Activated naive CD8-positive, alpha-beta T cell (primary cell): ENCODE data around the gene NARF.

Experiments
- H3K27ac Mint-ChIP-seq: one replicate; pipeline ENCODE4 v1.8.0; 2021; ENCODE audit warnings: mixed read lengths
- H3K27me3 Mint-ChIP-seq: one replicate; pipeline ENCODE4 v1.8.0; 2021; ENCODE audit warnings: mixed read lengths
- H3K36me3 Mint-ChIP-seq: one replicate; pipeline ENCODE4 v1.8.0; 2021; ENCODE audit warnings: mixed read lengths
- H3K4me1 Mint-ChIP-seq: one replicate; pipeline ENCODE4 v1.8.0; 2021; ENCODE audit warnings: low read depth, mixed read lengths
- H3K4me3 Mint-ChIP-seq: one replicate; pipeline ENCODE4 v1.8.0; 2021; ENCODE audit warnings: mild to moderate bottlenecking, mixed read lengths
- H3K9me3 Mint-ChIP-seq: one replicate; pipeline ENCODE4 v1.8.0; 2021; ENCODE audit warnings: low read depth, mixed read lengths

Gene NARF

GRCh38 chr17:82439829-82440365 lies 18.6 kb upstream of the NARF start:
- Mint-ChIP-seq H3K4me3 (no peak overlapping the region), H3K4me1 (peaks cover 1% of the 10 kb centered on the region), H3K27ac (no peak overlapping the region), H3K9me3 (no peaks in the 10 kb centered on the region), H3K36me3 (no peaks in the 10 kb centered on the region), H3K27me3 (no peaks in the 10 kb centered on the region)

DNA sequence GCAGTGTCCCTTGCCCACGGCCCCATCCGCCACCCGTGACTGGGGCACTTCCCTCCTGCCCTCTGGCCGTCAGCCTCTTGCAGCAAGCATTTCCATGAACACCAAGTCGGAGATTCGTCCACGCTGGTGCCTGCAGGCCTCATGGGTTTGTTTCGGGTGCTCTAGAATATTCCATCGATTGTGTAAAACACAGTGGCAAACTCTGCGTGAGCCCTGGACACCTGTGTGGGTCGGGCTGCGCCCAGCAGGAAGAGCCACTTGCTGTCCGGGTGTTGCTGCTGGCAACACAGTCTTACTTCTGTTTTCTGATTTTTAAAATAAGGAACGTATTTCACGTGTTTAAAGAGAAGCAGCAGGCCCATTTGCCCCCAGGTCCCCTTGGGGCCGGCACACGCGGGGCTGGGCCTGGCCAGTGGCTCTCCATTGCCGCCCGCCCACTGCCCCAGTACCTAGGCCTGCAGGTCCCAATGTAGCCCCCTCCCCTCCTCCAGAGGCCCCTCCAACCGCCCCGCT lies 18.0 kb upstream of the NARF start:
- Mint-ChIP-seq H3K27ac (no peak overlapping the region), H3K4me3 (no peak overlapping the region), H3K36me3 (no peaks in the 10 kb centered on the region), H3K9me3 (no peaks in the 10 kb centered on the region), H3K27me3 (no peaks in the 10 kb centered on the region), H3K4me1 (peaks cover 1% of the 10 kb centered on the region)

- no peak overlapping the region for H3K4me3 Mint-ChIP-seq
These were observed 17.4 kb upstream of the NARF start for GRCh38 chr17:82440991-82441627.

GRCh38 chr17:82441691-82442487 lies 16.7 kb upstream of the NARF start:
- Mint-ChIP-seq H3K27ac (no peak overlapping the region), H3K27me3 (no peaks in the 10 kb centered on the region), H3K4me3 (no peak overlapping the region), H3K36me3 (no peaks in the 10 kb centered on the region), H3K9me3 (no peaks in the 10 kb centered on the region), H3K4me1 (peaks cover 1% of the 10 kb centered on the region)

More at GRCh38 chr17:82440991-82441627, 17.4 kb upstream of the NARF start:
- Mint-ChIP-seq H3K36me3 (no peaks in the 10 kb centered on the region), H3K27ac (no peak overlapping the region), H3K27me3 (no peaks in the 10 kb centered on the region), H3K4me1 (peaks cover 1% of the 10 kb centered on the region), H3K9me3 (no peaks in the 10 kb centered on the region)

- H3K9me3 Mint-ChIP-seq, result no peaks in the 10 kb centered on the region
These were observed 15.7 kb upstream of the NARF start for GRCh38 chr17:82442643-82443464.

GRCh38 chr17:82443465-82444283 lies 14.9 kb upstream of the NARF start:
- H3K27me3 Mint-ChIP-seq, result no peaks in the 10 kb centered on the region
- no peak overlapping the region for H3K27ac Mint-ChIP-seq
- no peaks in the 10 kb centered on the region for H3K36me3 Mint-ChIP-seq
- peaks cover 4% of the 10 kb centered on the region for H3K4me1 Mint-ChIP-seq
- no peaks in the 10 kb centered on the region for H3K9me3 Mint-ChIP-seq
- no peak overlapping the region for H3K4me3 Mint-ChIP-seq

More at GRCh38 chr17:82442643-82443464, 15.7 kb upstream of the NARF start:
- H3K4me3 Mint-ChIP-seq, result no peak overlapping the region
- H3K27me3 Mint-ChIP-seq, result no peaks in the 10 kb centered on the region
- peaks cover 4% of the 10 kb centered on the region for H3K4me1 Mint-ChIP-seq
- no peak overlapping the region for H3K27ac Mint-ChIP-seq
- no peaks in the 10 kb centered on the region for H3K36me3 Mint-ChIP-seq

- no peaks in the 10 kb centered on the region for H3K9me3 Mint-ChIP-seq
- H3K27me3 Mint-ChIP-seq, result no peaks in the 10 kb centered on the region
- H3K4me1 Mint-ChIP-seq, result peaks cover 7% of the 10 kb centered on the region
- no peak overlapping the region for H3K27ac Mint-ChIP-seq
- H3K36me3 Mint-ChIP-seq, result no peaks in the 10 kb centered on the region
- no peak overlapping the region for H3K4me3 Mint-ChIP-seq
These were observed 14.2 kb upstream of the NARF start for GRCh38 chr17:82444284-82444893.

DNA sequence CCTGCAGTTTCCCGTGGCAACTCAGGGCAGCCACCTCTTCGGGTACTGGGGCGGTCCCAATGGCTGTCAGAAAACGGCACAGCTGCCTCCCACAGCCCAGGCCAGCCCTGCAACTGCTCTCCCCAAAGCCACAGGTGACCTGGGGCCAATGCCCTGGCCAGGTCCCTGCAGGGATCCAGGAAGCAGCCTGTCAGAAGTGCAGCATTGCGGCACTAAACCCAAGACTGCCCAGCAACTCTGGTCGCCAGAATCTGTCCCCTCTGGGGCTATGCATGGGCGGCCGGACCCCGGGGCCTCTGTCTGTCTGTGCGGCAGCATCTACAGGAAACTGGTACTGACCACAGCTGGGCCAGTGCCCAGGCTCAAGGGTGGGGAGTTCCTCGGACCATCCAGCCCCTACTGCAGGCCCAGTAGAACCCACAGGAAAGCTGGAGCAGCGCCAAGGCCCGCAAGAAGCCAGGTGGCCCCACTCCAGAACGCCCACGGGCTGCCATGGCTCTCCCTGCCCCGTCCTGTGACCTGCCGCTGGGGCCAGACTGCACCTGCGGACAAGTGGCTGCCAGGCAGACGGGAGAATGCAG lies 13.5 kb upstream of the NARF start:
- Mint-ChIP-seq H3K27me3 (no peaks in the 10 kb centered on the region), H3K9me3 (no peaks in the 10 kb centered on the region), H3K36me3 (no peaks in the 10 kb centered on the region), H3K27ac (no peak overlapping the region), H3K4me3 (no peak overlapping the region), H3K4me1 (peaks cover 12% of the 10 kb centered on the region)

DNA sequence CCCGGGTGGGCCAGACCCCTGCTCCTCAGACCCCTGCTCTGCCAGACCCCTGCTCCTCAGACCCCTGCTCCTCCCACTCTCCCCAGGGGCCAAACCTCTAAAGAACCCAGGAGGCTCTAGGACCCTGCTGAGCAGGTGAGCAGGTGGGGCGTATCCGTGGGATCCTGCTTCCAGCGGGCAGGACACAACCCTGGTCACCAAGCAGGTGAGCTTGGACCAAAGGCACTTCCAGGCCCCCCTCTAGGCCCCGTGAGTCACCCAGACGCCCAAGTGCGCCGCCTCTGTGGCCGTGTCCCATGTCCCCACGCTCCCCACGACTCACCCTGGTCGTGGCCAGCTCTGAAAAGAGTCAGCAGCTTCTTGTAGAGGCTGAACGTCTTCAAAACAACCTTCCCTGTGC lies 13.0 kb upstream of the NARF start:
- Mint-ChIP-seq H3K4me3 (no peak overlapping the region), H3K27me3 (no peaks in the 10 kb centered on the region), H3K36me3 (no peaks in the 10 kb centered on the region), H3K4me1 (peaks cover 10% of the 10 kb centered on the region), H3K9me3 (no peaks in the 10 kb centered on the region), H3K27ac (no peak overlapping the region)

GRCh38 chr17:82446124-82446523 lies 12.4 kb upstream of the NARF start:
- H3K27me3 Mint-ChIP-seq, result no peaks in the 10 kb centered on the region
- no peak overlapping the region for H3K4me3 Mint-ChIP-seq
- no peaks in the 10 kb centered on the region for H3K9me3 Mint-ChIP-seq
- no peak overlapping the region for H3K27ac Mint-ChIP-seq
- H3K36me3 Mint-ChIP-seq, result no peaks in the 10 kb centered on the region
- H3K4me1 Mint-ChIP-seq, result peaks cover 14% of the 10 kb centered on the region

GRCh38 chr17:82446649-82447048 lies 11.9 kb upstream of the NARF start:
- H3K9me3 Mint-ChIP-seq, result no peaks in the 10 kb centered on the region
- no peaks in the 10 kb centered on the region for H3K27me3 Mint-ChIP-seq
- H3K36me3 Mint-ChIP-seq, result no peaks in the 10 kb centered on the region
- peaks cover 19% of the 10 kb centered on the region for H3K4me1 Mint-ChIP-seq
- no peak overlapping the region for H3K27ac Mint-ChIP-seq
- no peak overlapping the region for H3K4me3 Mint-ChIP-seq

GRCh38 chr17:82447876-82448275 lies 10.7 kb upstream of the NARF start:
- H3K36me3 Mint-ChIP-seq, result no peaks in the 10 kb centered on the region
- H3K27ac Mint-ChIP-seq, result peak overlapping the region; percentile 34
- H3K27me3 Mint-ChIP-seq, result no peaks in the 10 kb centered on the region
- peak overlapping the region; percentile 61 for H3K4me3 Mint-ChIP-seq
- peaks cover 25% of the 10 kb centered on the region for H3K4me1 Mint-ChIP-seq
- H3K9me3 Mint-ChIP-seq, result no peaks in the 10 kb centered on the region

GRCh38 chr17:82449131-82449882 lies 9.2 kb upstream of the NARF start:
- Mint-ChIP-seq H3K27ac (peak overlapping the region; percentile 95), H3K36me3 (no peaks in the 10 kb centered on the region), H3K9me3 (no peaks in the 10 kb centered on the region)

More at GRCh38 chr17:82449131-82449882, 9.2 kb upstream of the NARF start:
- peaks cover 25% of the 10 kb centered on the region for H3K4me1 Mint-ChIP-seq
- H3K27me3 Mint-ChIP-seq, result no peaks in the 10 kb centered on the region
- peak overlapping the region; percentile 98 for H3K4me3 Mint-ChIP-seq
